Neural cell (in vitro differentiated cells): ENCODE results near the gene P2RY6.

ENCODE experiments used
- EP300 ChIP-seq: fragments of 450-650 bp; conservative IDR thresholded peaks from 2 replicates; pipeline ENCODE4 v1.6.1; 2014; ENCODE audit warnings: antibody characterized with exemption, mild to moderate bottlenecking, moderate library complexity; ENCODE audit not compliant: poor library complexity, severe bottlenecking
- EZH2 ChIP-seq: fragments of 200-600, 300-800 bp; shearing (Covaris generic), sonication (generic); IDR thresholded peaks from 2 replicates; pipeline ENCODE4 v1.6.1; 2014; ENCODE audit warnings: antibody characterized with exemption, low read length, borderline replicate concordance, mild to moderate bottlenecking; ENCODE audit not compliant: insufficient read depth, poor library complexity, severe bottlenecking
- MXI1 ChIP-seq: fragments of 450-650 bp; conservative IDR thresholded peaks from 2 replicates; pipeline ENCODE4 v1.6.1; 2014; ENCODE audit warnings: antibody characterized with exemption, mild to moderate bottlenecking; ENCODE audit not compliant: poor library complexity, severe bottlenecking
- POLR2AphosphoS5 ChIP-seq: IDR thresholded peaks from 2 replicates; pipeline ENCODE4 v1.6.1; 2012
- RAD21 ChIP-seq: fragments of 450-650 bp; conservative IDR thresholded peaks from 2 replicates; pipeline ENCODE4 v1.6.1; 2014; ENCODE audit warnings: antibody characterized with exemption, mild to moderate bottlenecking, moderate library complexity
- REST ChIP-seq: IDR thresholded peaks from 2 replicates; pipeline ENCODE4 v1.6.1; 2012; ENCODE audit warnings: borderline replicate concordance
- SMC3 ChIP-seq: fragments of 450-650 bp; conservative IDR thresholded peaks from 2 replicates; pipeline ENCODE4 v1.6.1; 2014; ENCODE audit warnings: antibody characterized with exemption, mild to moderate bottlenecking, moderate library complexity; ENCODE audit not compliant: poor library complexity
- TF ChIP-seq, protein P1 (sequence below): fragments of 450-650 bp; IDR thresholded peaks from 2 replicates; pipeline ENCODE4 v1.5.1; 2014; ENCODE audit warnings: antibody characterized with exemption, mild to moderate bottlenecking, moderate library complexity; ENCODE audit not compliant: poor library complexity, severe bottlenecking

DNA sequence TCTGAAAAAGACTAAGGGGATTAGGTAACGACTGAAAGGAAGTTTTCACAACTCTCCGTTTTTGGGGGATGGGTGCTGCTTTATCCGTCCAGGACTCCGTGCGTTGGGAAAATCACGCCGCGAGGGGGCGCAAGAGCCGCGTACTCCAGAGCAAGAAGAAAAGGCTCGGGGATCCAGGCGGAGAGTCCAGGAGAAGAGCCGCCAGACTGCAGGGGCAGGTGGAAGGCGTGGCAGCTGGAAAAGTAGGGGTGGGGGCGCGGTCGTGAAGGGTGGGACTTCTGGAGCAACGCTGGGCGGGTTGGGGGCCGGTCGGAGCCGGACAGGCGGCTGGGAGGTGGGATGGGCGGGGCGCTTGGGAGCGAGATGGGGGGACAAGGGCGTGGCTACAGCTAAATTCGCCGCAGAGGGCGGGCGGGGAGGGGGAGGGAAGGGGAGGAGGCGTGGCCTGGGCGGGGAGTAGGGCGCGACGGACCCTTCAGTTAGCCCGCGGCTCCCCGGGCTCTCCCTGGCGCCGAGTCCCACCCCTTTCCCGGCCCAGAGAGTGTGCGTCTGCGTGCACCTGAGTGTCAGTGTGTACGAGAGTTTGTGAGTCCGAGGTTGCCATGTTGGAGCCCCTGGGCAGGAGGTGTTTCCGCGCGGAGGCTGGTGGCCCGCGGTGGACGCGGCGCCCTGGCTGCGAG lies 35.3 kb downstream of the P2RY6 start:
- TF ChIP-seq, protein P1, sequence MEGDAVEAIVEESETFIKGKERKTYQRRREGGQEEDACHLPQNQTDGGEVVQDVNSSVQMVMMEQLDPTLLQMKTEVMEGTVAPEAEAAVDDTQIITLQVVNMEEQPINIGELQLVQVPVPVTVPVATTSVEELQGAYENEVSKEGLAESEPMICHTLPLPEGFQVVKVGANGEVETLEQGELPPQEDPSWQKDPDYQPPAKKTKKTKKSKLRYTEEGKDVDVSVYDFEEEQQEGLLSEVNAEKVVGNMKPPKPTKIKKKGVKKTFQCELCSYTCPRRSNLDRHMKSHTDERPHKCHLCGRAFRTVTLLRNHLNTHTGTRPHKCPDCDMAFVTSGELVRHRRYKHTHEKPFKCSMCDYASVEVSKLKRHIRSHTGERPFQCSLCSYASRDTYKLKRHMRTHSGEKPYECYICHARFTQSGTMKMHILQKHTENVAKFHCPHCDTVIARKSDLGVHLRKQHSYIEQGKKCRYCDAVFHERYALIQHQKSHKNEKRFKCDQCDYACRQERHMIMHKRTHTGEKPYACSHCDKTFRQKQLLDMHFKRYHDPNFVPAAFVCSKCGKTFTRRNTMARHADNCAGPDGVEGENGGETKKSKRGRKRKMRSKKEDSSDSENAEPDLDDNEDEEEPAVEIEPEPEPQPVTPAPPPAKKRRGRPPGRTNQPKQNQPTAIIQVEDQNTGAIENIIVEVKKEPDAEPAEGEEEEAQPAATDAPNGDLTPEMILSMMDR = peak; percentile 91
- TF ChIP-seq RAD21 = peak; percentile 87
- TF ChIP-seq EZH2 = no peak
- no peak for TF ChIP-seq REST
- no peak for TF ChIP-seq EP300
- peak; percentile 91 for TF ChIP-seq SMC3
- no peak for TF ChIP-seq POLR2AphosphoS5
- peak; percentile 20 for TF ChIP-seq MXI1
